ENCODE data around the gene NDUFB11. TPM values are rescaled to one million over a fixed set of nuclear protein-coding genes. Genes with fewer than 3 reads are reported as not detected.

The NDUFB11 gene
- total and polyA plus RNA-seq, 9 of the 15 experiments (the other 6 are each of a cell fraction or from before 2014, with no cell fraction given): 20.9 to 269 (median 86.8) TPM

DNA sequence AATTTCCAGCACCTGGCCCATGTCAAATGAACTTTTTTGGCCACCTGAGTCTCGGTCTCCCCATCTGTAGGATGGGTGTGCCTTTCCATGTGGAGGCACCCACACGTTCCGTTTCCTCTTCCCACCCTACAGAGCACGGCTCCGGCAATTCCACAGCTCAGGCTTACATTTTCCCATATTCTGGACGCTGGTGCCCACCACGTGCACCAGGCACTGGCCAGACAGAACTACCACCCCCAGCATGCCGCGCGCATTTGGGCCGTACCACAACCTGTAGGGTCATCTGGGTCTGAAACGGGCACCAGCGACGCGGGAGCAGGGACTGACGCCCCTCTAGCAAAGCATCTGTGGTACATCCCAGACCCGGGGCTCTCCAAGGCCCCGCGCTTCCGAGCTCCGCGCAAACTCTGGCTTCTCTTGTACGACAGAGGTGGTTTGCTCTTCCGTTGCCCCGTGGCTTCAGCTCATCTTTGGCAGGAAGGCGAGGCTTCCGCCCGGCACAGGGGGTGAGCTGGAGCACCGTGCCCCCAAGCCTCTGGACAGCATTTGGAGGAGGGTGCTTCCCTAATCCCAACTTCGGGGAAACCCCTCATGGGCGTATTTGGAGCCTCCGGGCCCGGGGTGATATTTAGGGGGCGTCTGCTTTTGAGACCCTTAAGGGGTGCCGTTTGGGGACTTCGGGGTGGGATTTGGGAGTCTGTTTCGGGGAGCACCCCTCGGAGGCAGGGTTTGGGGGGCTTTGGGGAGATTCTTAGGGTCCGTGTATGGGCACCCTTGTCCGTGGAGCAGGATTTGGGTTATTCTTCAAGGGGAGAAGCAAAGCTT lies 46.2 kb upstream of the NDUFB11 start (continued):
- no peak for TF ChIP-seq GTF2B (IDR thresholded peaks at IDR 0.05; ENCODE audit: extremely low read depth, insufficient read length)
- no peak for TF ChIP-seq ZNF780A (CRISPR knock-in tag; IDR thresholded peaks at IDR 0.05)
- no peak for TF ChIP-seq ZNF589 (CRISPR knock-in tag; IDR thresholded peaks at IDR 0.05; ENCODE audit: low read depth)

DNA sequence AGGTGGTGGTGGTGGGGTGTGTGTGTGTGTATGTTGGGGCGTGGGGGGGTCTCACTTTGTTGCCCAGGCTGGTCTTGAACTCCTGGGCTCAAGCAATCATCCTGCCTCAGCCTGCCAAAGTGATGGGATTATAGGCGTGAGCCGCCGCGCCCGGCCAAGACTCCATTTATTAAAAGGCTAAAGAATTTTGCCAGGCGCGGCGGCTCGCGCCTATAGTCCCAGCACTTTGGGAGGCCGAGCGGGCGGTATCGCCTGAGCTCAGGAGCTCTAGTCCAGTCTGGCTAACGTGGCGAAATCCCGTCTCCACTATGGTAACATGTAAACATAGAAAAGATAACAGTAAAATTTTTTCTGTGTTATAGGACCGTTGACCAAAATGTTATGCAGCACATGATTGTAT lies 45.4 kb upstream of the NDUFB11 start:
- no peak overlapping the region for H3K4me2 ChIP-seq (ENCODE audit: insufficient read depth, low read length)
- H3K9ac ChIP-seq (ENCODE audit: insufficient read depth in 1 of 2, low read depth in 2 of 2, low read length in 2 of 2): no peak overlapping the region
- H3K4me1 ChIP-seq (replicated peaks in 1 of 2; ENCODE audit: control insufficient read depth in 2 of 2, insufficient read depth in 2 of 2, low read length in 2 of 2): peaks cover 4 to 18% of the 10 kb centered on the region in 2 experiments; a peak in 4 of 5 replicates
- no TSS peak for BruUV-seq (replicated peaks)
- 0 out of 2 replicates have a peak, but pooled peaks cover 4% of the 10 kb centered on the region for H4K20me1 ChIP-seq (replicated peaks; ENCODE audit: control insufficient read depth, insufficient read depth, low read length)
- ATAC-seq (no peak), DNase-seq (ENCODE audit: extremely low read depth in 1 of 4, low spot score in 3 of 4) (no peak), FAIRE-seq (no peak)
- WGBS (ENCODE audit: insufficient coverage, low coverage, missing lambda C conversion rate): 65% methylated on average over 4 of the region's 19 CpGs
- H3K79me2 ChIP-seq (ENCODE audit: control insufficient read depth, insufficient read depth, low read length): peaks cover 18% of the 10 kb centered on the region
- no peak overlapping the region for H3K27ac ChIP-seq (ENCODE audit: extremely low read depth, low read depth, low read length)
- intact Hi-C loops (cut with micrococcal nuclease) (loop anchor here (5.0 to 10.0 kb wide), 2 partner anchors 555 to 837 kb away; no protein-coding TSS in a partner anchor), in situ Hi-C loops (cut with MboI) (loop anchor here (10.0 kb wide), 2 partner anchors 195 to 335 kb away; no protein-coding TSS in a partner anchor)
- no peaks in the 10 kb centered on the region for H3K9me3 ChIP-seq (replicated peaks; ENCODE audit: control insufficient read depth, insufficient read depth, low read depth, low read length)
- no peaks in the 10 kb centered on the region for H3K9me1 ChIP-seq (ENCODE audit: control insufficient read depth, insufficient read depth, low read length)
- ChIA-PET POLR2A (no interaction called here), CTCF (ENCODE audit: low intra/inter-chr PET ratio) (no interaction called here)
- no peak overlapping the region for H2AFZ ChIP-seq (ENCODE audit: low read depth, low read length)
- H3K27me3 ChIP-seq (ENCODE audit: control insufficient read depth in 2 of 2, insufficient read depth in 2 of 2, low read length in 2 of 2): no peaks in the 10 kb centered on the region
- no peak overlapping the region for H3K4me3 ChIP-seq
- H3K36me3 ChIP-seq (ENCODE audit: control insufficient read depth, insufficient read depth, low read length): peaks cover 25% of the 10 kb centered on the region; the same call in 1 of the 3 replicates
- no peak for TF ChIP-seq SRSF7 (optimal IDR thresholded peaks at IDR 0.05; ENCODE audit: low read depth, low read length)
- TF ChIP-seq, protein P1, sequence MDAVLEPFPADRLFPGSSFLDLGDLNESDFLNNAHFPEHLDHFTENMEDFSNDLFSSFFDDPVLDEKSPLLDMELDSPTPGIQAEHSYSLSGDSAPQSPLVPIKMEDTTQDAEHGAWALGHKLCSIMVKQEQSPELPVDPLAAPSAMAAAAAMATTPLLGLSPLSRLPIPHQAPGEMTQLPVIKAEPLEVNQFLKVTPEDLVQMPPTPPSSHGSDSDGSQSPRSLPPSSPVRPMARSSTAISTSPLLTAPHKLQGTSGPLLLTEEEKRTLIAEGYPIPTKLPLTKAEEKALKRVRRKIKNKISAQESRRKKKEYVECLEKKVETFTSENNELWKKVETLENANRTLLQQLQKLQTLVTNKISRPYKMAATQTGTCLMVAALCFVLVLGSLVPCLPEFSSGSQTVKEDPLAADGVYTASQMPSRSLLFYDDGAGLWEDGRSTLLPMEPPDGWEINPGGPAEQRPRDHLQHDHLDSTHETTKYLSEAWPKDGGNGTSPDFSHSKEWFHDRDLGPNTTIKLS (IDR thresholded peaks at IDR 0.05; ENCODE audit: borderline replicate concordance, low read depth): no peak
- TF ChIP-seq PHB2 (IDR thresholded peaks at IDR 0.05; ENCODE audit: low read depth): no peak
- TF ChIP-seq ZNF174 (CRISPR knock-in tag; IDR thresholded peaks at IDR 0.05): no peak
- TF ChIP-seq HES1 (IDR thresholded peaks at IDR 0.05; ENCODE audit: low read depth): no peak
- no peak for TF ChIP-seq SAP30 (IDR thresholded peaks at IDR 0.05; ENCODE audit: borderline replicate concordance, insufficient read depth, low read depth, low read length, poor library complexity, severe bottlenecking)
- TF ChIP-seq ARID1B (IDR thresholded peaks at IDR 0.05): no peak
- TF ChIP-seq STAG1 (CRISPR knock-in tag; IDR thresholded peaks at IDR 0.05; ENCODE audit: borderline replicate concordance): no peak
- no peak for TF ChIP-seq ZBTB17 (CRISPR knock-in tag; IDR thresholded peaks at IDR 0.05)
- no peak for TF ChIP-seq ZSCAN29 (IDR thresholded peaks at IDR 0.05)
- TF ChIP-seq, protein P2, sequence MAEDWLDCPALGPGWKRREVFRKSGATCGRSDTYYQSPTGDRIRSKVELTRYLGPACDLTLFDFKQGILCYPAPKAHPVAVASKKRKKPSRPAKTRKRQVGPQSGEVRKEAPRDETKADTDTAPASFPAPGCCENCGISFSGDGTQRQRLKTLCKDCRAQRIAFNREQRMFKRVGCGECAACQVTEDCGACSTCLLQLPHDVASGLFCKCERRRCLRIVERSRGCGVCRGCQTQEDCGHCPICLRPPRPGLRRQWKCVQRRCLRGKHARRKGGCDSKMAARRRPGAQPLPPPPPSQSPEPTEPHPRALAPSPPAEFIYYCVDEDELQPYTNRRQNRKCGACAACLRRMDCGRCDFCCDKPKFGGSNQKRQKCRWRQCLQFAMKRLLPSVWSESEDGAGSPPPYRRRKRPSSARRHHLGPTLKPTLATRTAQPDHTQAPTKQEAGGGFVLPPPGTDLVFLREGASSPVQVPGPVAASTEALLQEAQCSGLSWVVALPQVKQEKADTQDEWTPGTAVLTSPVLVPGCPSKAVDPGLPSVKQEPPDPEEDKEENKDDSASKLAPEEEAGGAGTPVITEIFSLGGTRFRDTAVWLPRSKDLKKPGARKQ (CRISPR knock-in tag; IDR thresholded peaks at IDR 0.05): no peak
- TF ChIP-seq ADNP (tag; IDR thresholded peaks at IDR 0.05): no peak
- no peak for TF ChIP-seq ZNF445 (CRISPR knock-in tag; IDR thresholded peaks at IDR 0.05; ENCODE audit: low read depth)
